ENCODE data around the gene CUBN.

DNA sequence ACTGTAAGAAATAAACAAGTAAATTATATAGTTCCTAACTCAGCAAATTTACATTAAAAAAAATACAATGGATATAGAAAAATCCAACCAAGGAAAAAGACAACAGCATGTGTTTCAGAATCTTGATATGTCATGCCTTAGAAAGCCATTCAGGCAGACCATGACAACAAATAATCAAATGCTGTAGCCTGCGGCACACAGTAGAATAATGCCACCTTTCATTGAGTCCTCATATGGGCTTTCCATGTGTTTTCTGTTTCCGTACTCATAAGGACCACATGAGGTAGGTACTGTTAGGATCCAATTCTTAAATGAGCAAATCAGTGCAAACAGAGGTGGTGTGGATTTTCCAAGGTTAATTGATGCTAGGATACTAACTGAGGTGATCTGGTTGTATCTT, 138.6 kb downstream of the CUBN start:
- TF ChIP-seq, protein P1, sequence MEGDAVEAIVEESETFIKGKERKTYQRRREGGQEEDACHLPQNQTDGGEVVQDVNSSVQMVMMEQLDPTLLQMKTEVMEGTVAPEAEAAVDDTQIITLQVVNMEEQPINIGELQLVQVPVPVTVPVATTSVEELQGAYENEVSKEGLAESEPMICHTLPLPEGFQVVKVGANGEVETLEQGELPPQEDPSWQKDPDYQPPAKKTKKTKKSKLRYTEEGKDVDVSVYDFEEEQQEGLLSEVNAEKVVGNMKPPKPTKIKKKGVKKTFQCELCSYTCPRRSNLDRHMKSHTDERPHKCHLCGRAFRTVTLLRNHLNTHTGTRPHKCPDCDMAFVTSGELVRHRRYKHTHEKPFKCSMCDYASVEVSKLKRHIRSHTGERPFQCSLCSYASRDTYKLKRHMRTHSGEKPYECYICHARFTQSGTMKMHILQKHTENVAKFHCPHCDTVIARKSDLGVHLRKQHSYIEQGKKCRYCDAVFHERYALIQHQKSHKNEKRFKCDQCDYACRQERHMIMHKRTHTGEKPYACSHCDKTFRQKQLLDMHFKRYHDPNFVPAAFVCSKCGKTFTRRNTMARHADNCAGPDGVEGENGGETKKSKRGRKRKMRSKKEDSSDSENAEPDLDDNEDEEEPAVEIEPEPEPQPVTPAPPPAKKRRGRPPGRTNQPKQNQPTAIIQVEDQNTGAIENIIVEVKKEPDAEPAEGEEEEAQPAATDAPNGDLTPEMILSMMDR (IDR thresholded peaks at IDR 0.05), result no peak
- no peak for TF ChIP-seq POLR2A (IDR thresholded peaks at IDR 0.05)
